HG03442 (cell line): Measurements from ENCODE around the gene SLC6A17.

Experiments
- ATAC-seq: cut with Tn5 transposase; IDR thresholded peaks from one replicate; pipeline ENCODE4 v1.9.1; 2021; ENCODE audit warnings: mild to moderate bottlenecking, moderate library complexity; ENCODE audit not compliant: unreplicated experiment

The SLC6A17 gene

GRCh38 chr1:110172001-110172400, 21.7 kb downstream of the SLC6A17 start:
- ATAC-seq = no peak

GRCh38 chr1:110173466-110174105, 23.3 kb downstream of the SLC6A17 start:
- no peak for ATAC-seq

DNA sequence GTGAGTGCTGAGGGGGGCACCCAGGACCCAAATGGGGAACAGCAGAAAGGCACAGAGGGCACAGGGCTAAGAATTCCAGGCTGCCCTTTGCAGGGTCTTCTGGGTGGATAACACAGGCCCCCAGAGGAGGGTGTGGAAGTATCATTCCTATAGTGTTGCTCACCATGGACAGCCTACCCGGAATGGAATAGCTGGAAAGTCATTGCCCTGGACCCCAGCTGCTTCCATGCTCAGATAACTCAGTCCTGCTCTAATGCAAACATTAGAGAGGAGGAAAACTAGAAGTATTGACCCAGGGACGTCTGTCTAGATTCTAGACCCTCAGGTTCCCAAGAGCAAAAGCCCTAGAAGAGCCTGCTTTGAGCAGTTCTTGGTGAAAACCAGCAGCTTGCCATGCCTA, 24.7 kb downstream of the SLC6A17 start:
- ATAC-seq = no peak

GRCh38 chr1:110176299-110176956, 26.1 kb downstream of the SLC6A17 start:
- no peak for ATAC-seq

GRCh38 chr1:110177775-110178174, 27.5 kb downstream of the SLC6A17 start:
- no peak for ATAC-seq

GRCh38 chr1:110183642-110184167, 33.4 kb downstream of the SLC6A17 start:
- ATAC-seq = no peak

- ATAC-seq = no peak
These were observed 34.2 kb downstream of the SLC6A17 start for GRCh38 chr1:110184446-110184845.

DNA sequence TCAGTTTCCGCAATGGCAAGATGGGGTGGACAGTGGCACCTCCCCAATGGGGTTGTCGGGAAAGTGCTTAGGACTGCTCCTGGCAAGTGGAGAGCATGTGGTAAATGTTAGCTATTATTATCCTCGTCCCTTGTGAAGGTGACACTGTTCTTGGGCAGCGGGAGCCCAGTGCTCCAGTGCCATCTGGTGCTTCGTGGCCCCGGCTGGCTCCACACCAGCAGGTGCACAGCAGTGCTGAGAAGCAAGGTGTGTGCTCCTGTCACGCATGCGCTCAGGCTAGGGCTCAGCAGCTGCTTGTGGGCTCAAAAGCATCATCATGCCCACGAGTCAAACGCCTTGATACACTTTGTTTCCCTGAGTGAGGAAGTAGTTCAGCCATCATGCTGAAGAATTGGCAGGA, 34.9 kb downstream of the SLC6A17 start:
- no peak for ATAC-seq

- no peak for ATAC-seq
These were observed 36.3 kb downstream of the SLC6A17 start for GRCh38 chr1:110186558-110186957.

DNA sequence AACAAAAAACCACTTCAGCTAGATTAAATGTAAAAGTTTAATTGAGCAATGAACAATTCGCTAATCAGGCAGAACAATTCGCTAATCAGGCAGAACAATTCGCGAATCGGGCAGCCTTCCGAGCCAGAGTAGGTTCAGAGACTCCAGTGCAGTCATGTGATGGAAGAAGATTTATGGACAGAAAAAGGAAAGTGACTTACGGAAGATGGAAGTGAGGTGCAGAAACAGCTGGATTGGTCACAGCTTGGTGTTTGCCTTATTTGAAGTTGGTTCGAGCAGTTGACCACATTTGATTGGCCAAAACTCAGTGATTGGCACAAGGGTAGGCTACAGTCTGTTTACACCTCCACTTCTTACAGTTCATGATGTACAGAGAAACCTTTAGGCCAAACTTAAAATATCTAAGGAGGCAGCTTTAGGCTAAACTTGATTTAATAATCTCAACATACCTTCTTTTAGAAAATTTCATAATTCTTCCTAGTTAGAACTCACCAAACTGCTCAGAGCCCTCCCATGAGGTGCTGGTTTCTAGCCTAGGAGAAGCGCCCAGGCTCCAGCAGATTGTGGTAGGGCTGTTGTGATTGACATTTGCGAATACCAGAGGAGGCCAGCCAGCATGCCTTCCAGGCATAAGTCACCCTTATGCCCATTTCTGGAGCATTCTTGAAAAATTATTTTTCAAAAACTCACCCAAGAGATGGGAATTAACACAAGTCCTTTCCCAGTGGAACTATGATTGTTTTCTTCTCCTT, 37.0 kb downstream of the SLC6A17 start:
- no peak for ATAC-seq

GRCh38 chr1:110188035-110188618, 37.8 kb downstream of the SLC6A17 start:
- no peak for ATAC-seq

- ATAC-seq = no peak
These were observed 38.9 kb downstream of the SLC6A17 start for GRCh38 chr1:110189181-110189580.

DNA sequence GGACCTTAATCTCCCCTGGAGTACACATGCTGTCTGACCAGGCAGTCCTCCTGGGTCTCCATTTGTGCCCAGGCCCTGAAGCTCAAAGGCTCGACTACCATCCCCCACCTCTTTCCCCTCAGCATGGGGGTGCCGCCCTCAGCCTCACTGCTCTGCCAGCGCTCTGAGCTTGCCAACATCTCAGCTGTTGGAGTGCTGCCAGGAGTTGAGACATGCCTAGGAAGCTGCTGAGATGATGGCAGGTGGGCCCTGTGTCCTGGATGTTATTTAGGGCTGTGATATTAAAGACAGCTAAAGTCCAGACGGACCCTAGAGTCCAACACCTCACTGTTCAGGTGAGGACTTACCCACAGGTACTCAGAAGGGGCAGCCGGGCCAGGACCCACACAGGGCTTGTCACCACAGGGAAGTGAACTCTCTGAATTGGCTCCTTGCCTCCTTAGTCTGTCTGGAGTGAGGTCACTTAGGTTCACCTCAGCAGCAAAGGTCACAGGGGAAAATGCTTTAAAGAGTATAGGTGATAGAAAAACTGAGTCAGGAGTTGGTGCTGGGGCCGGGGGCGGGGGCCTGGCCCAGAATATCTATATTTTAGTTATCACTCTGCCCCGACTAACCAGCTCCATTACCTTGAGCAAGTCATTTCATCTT, 40.1 kb downstream of the SLC6A17 start:
- no peak for ATAC-seq

DNA sequence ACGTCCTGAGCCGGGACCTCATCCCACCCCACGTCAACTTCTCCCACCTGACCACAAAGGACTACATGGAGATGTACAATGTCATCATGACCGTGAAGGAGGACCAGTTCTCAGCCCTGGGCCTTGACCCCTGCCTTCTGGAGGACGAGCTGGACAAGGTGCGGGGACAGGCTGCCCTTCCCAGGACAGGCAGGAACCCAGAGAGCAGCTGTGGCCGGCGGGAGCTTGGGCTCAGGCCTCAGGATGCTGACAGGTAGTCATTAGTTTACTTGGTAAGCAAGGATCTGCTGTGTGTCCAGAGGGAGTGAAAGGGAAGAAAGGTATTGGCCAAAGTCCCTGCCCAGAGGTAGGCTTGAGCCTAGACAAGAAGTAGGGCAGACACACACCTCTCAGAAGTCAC, 42.2 kb downstream of the SLC6A17 start:
- no peak for ATAC-seq

GRCh38 chr1:110195196-110195595, 44.9 kb downstream of the SLC6A17 start:
- no peak for ATAC-seq

DNA sequence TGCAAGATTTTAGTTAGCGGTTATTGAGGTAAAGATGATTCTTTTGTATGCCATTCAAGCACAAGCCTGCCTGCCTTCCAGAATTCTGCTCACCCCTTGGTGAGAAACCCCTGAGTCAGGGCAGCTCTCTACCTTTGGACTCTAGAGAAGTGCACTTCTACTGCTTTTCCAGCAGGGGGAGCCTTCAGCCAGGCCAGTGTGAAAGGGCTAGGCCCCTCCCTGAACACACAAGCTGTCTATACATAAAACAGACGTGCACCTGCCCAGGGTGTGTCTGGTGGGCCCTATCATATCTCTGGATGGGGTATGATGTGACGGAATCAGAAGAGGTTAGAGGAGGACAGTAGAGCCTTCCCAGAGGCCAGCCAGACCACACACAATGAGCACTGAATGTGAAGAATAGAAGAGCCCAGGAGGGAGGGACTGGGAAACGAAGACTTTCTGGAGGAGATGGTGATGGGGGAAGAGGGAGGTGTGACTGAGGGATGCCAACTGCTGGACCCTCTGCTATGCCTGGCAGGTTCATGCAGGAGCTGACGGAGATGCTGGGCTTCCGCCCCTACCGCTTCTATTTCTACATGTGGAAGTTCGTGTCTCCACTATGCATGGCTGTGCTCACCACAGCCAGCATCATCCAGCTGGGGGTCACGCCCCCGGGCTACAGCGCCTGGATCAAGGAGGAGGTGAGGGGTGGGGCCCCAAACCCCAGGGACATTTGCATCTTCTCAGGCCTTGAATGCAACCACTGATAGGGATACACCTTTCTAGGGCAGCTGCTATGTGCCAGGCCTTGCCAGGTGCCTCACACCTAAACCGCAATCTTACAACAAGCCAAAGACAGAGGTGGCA, 46.8 kb downstream of the SLC6A17 start:
- peak; percentile 70 for ATAC-seq

- ATAC-seq = no peak
These were observed 47.8 kb downstream of the SLC6A17 start for GRCh38 chr1:110197905-110198629.

GRCh38 chr1:110198746-110199145, 48.5 kb downstream of the SLC6A17 start:
- ATAC-seq = no peak

GRCh38 chr1:110200190-110200589, 49.9 kb downstream of the SLC6A17 start:
- ATAC-seq = no peak
